Endodermal cell (in vitro differentiated cells): Measurements from ENCODE around the gene CDK5RAP2. TPM values are rescaled to one million over a fixed set of nuclear protein-coding genes. Genes with fewer than 3 reads are reported as not detected.

ENCODE experiments used
- DNase-seq: peaks from one replicate; pipeline ENCODE4 v3.0.0-alpha.2; 2017
- H3K27ac ChIP-seq: 2 replicates; pipeline ENCODE4 v1.5.1; 2013; ENCODE audit warnings: mild to moderate bottlenecking, low read depth, low read length, moderate library complexity
- H3K27me3 ChIP-seq: 2 replicates; pipeline ENCODE4 v1.6.1; 2013; ENCODE audit warnings: mild to moderate bottlenecking, low read length, moderate library complexity; ENCODE audit not compliant: insufficient read depth, control insufficient read depth, poor library complexity, severe bottlenecking
- H3K36me3 ChIP-seq: 2 replicates; pipeline ENCODE4 v1.7.0; 2013; ENCODE audit warnings: mild to moderate bottlenecking, low read length, moderate library complexity; ENCODE audit not compliant: control insufficient read depth, insufficient read depth
- H3K4me1 ChIP-seq: one replicate; pipeline ENCODE4 v1.7.0; 2013; ENCODE audit warnings: low read length; ENCODE audit not compliant: control insufficient read depth, insufficient read depth
- H3K4me3 ChIP-seq: 2 replicates; pipeline ENCODE4 v1.5.1; 2013; ENCODE audit warnings: mild to moderate bottlenecking, low read length, moderate library complexity
- H3K9ac ChIP-seq: 2 replicates; pipeline ENCODE4 v1.6.1; 2013; ENCODE audit warnings: mild to moderate bottlenecking, low read length, moderate library complexity; ENCODE audit not compliant: poor library complexity, severe bottlenecking; ENCODE audit errors: extremely low read depth
- H3K9me3 ChIP-seq: 2 replicates; pipeline ENCODE4 v1.6.1; 2013; ENCODE audit warnings: mild to moderate bottlenecking, low read length, moderate library complexity; ENCODE audit not compliant: control insufficient read depth
- H3K27ac Mint-ChIP-seq: 2 replicates; pipeline ENCODE4 v1.8.0; 2020; ENCODE audit warnings: mixed read lengths
- H3K27me3 Mint-ChIP-seq: 2 replicates; pipeline ENCODE4 v1.8.0; 2021; ENCODE audit warnings: mild to moderate bottlenecking, mixed read lengths; ENCODE audit not compliant: insufficient read depth
- H3K36me3 Mint-ChIP-seq: 2 replicates; pipeline ENCODE4 v1.8.0; 2020; ENCODE audit warnings: low read depth, mixed read lengths
- H3K4me1 Mint-ChIP-seq: 2 replicates; pipeline ENCODE4 v1.8.0; 2020; ENCODE audit warnings: mixed read lengths
- H3K4me3 Mint-ChIP-seq: 2 replicates; pipeline ENCODE4 v1.8.0; 2020; ENCODE audit warnings: mild to moderate bottlenecking, moderate library complexity, mixed read lengths
- H3K9me3 Mint-ChIP-seq: 2 replicates; pipeline ENCODE4 v1.8.0; 2020; ENCODE audit warnings: mild to moderate bottlenecking, mixed read lengths
- CTCF ChIP-seq: fragments of 200-600 bp; sonication (generic); conservative IDR thresholded peaks from 2 replicates; pipeline ENCODE4 v1.5.0; 2021; ENCODE audit warnings: antibody characterized with exemption, mild to moderate bottlenecking
- WGBS, 2 experiments: methylation state at CpG; one replicate each; pipeline versions ENCODE4 v1.1.5 to v1.1.7; 2013; ENCODE audit warnings: missing lambda C conversion rate in 2 of 2, mixed read lengths in 1 of 2; ENCODE audit not compliant: insufficient coverage in 1 of 2, insufficient read length in 1 of 2; 5-methylcytosine and 5-hydroxymethylcytosine counted together
- total RNA-seq, 2 donors: library from RNA; stranded (reverse); fragmentation: NEBNext Ultra II Directional in 1 of 2; extraction: Animal tissue kit (Norgen Biotek cat#: 25700) in 1 of 2; gene quantifications; 2 replicates in 1 of 2; 3 replicates in 1 of 2; pipeline ENCODE4 v1.2.1, GENCODE V29; 2021

Gene CDK5RAP2
- total RNA-seq, 2 donors from 2014 or later: 68.2 to 92.0 TPM

- H3K27me3 ChIP-seq: peaks cover 36% of the 10 kb centered on the region
- peaks cover 9% of the 10 kb centered on the region for H3K4me1 ChIP-seq
- H3K9ac ChIP-seq: no peak overlapping the region
- WGBS, 2 experiments: 74 to 80% methylated on average over 1 to 2 of the region's 2 CpGs
- Mint-ChIP-seq H3K4me1 (peaks cover 23% of the 10 kb centered on the region), H3K27ac (no peak overlapping the region), H3K4me3 (no peak overlapping the region), H3K9me3 (peaks cover 3% of the 10 kb centered on the region), H3K27me3 (peaks cover 50% of the 10 kb centered on the region), H3K36me3 (no peaks in the 10 kb centered on the region)
- no peak for TF ChIP-seq CTCF
- H3K9me3 ChIP-seq: no peaks in the 10 kb centered on the region
- H3K27ac ChIP-seq: no peak overlapping the region
- no peak overlapping the region for H3K4me3 ChIP-seq
- no peak for DNase-seq
- no peaks in the 10 kb centered on the region for H3K36me3 ChIP-seq
Measured at GRCh38 chr9:120363697-120364096, 216.3 kb downstream of the CDK5RAP2 start.

GRCh38 chr9:120362446-120362845 lies 217.5 kb downstream of the CDK5RAP2 start:
- H3K4me3 Mint-ChIP-seq: no peak overlapping the region
- Histone ChIP-seq H3K9me3 (no peaks in the 10 kb centered on the region), H3K36me3 (no peaks in the 10 kb centered on the region), H3K27me3 (peaks cover 49% of the 10 kb centered on the region), H3K4me3 (no peak overlapping the region), H3K27ac (no peak overlapping the region), H3K4me1 (peaks cover 9% of the 10 kb centered on the region), H3K9ac (no peak overlapping the region)
- H3K27me3 Mint-ChIP-seq: peaks cover 60% of the 10 kb centered on the region
- peaks cover 25% of the 10 kb centered on the region for H3K4me1 Mint-ChIP-seq
- no peaks in the 10 kb centered on the region for H3K36me3 Mint-ChIP-seq
- WGBS, 2 experiments: 74 to 80% methylated on average over 1 to 3 of the region's 3 CpGs
- no peak overlapping the region for H3K27ac Mint-ChIP-seq
- no peak for DNase-seq
- no peak for TF ChIP-seq CTCF
- H3K9me3 Mint-ChIP-seq: no peaks in the 10 kb centered on the region

GRCh38 chr9:120361551-120361950 lies 218.4 kb downstream of the CDK5RAP2 start:
- Mint-ChIP-seq H3K27me3 (peaks cover 61% of the 10 kb centered on the region), H3K4me1 (peaks cover 25% of the 10 kb centered on the region), H3K36me3 (no peaks in the 10 kb centered on the region), H3K4me3 (no peak overlapping the region), H3K9me3 (no peaks in the 10 kb centered on the region), H3K27ac (no peak overlapping the region)
- no peak for TF ChIP-seq CTCF
- Histone ChIP-seq H3K27me3 (peaks cover 50% of the 10 kb centered on the region), H3K9me3 (peaks cover under 1% of the 10 kb centered on the region), H3K9ac (no peak overlapping the region), H3K27ac (no peak overlapping the region), H3K36me3 (no peaks in the 10 kb centered on the region), H3K4me1 (peaks cover 9% of the 10 kb centered on the region), H3K4me3 (no peak overlapping the region)
- WGBS, 2 experiments: 93 to 100% methylated on average over 4 of the region's 4 CpGs
- no peak for DNase-seq
